Embryonic facial prominence (tissue), 1 donor: Measurements from ENCODE around the gene CHMP4A.

ENCODE experiments used
- DNase-seq: peaks from one replicate; pipeline ENCODE4 v3.0.0-alpha.2; 2016; ENCODE audit errors: extremely low spot score

The CHMP4A gene

DNA sequence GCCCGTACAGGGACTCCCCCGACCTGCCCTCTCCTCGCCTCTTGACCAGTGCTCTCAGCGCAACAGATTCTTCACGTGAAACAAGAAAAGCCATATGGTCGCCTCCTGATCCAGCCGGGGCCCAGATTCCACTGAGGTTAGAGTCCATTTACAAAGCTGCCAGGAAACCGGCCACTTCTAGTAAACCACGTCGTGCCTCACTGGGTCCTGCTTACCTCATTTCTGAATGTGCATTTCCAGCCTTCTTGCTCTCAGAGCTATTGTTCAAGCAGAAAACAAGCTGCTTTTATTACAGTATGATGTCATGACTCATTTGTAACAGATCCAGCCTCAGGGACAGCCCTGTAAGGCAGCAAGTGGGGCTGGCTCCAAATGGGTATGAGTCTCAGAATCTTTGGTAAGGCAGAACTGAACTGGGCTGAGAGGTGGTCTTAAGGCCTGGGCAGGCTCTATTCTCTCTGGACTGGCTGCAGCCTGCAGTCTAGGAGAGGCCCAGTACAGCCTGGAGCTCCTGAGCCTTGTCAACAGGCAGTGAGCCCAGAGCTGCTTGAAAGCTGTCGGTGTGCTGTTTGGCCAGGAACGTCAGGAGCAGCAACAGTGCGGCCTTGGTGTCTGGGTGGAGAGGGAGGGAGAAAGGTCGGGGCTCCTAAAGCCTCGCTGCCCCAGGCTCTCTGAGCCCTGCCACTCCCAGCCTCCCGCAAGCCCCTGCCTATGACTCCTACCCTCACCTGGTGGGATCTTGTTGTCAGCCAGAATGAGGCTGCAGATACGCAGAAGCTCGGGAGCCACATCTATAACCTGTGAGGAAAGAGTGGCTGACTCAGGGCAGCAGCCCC is 33.1 kb downstream of the CHMP4A start:
- DNase-seq = no peak

DNA sequence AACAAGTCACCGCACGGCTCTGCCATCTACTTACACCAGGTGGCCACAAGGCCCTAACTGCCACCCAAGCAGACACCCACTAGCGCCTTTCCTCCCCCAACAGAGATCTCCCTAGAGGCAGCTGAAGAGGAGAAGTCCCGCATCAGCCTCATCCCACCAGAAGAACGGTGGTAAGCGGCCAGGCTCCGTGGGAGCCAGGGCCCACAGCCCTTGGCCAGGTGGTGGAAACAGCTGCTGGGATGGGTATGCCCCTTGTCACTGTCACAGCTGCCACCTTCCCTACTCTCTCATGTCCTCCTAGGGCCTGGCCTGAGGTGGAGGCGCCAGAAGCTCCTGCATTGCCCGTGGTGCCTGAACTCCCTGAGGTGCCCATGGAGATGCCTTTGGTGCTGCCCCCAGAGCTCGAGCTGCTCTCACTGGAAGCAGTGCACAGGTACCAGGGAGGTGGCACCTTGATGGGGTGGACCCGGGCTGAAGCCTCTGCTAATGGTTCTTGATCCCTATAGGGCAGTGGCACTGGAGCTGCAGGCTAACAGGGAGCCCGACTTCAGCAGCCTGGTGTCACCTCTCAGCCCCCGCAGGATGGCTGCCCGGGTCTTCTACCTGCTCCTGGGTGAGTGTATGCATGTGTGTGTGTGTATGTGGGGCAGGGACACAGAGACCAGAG is 33.9 kb downstream of the CHMP4A start:
- DNase-seq = no peak

DNA sequence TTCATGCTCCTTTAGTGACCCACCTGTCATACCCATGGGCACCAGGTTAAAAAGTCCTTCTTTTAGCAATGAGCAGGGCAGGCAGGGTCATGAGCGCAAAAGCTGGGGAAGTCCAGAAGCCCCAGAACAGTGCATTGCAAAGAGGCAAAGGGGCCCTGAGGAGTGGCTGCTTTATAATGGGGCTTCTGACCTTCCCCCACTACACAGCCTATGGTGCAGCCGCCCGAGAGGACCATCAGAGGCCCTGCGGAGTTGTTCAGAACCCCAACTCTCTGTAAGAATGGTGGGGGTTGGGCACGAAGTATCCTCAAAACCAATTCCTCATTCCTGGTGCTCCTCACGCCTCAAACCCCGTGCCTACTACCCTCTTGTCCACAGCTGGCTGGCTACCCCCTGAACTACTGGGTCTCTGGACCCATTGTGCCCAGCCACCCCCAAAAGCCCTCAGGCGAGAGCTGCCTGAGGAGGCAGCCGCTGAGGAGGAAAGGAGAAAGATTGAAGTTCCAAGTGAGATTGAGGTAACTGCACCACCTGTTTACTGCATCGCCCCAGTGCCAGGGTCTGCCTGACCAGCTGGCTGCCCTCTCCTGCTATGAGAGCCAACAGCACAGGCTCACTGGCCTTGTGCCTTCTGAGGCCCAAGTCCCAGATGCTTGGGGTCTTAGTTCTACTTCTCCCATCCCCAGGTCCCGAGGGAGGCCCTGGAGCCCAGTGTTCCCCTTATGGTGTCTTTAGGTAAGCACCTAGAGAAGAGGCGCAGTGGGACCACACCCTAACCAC is 34.7 kb downstream of the CHMP4A start:
- no peak for DNase-seq

DNA sequence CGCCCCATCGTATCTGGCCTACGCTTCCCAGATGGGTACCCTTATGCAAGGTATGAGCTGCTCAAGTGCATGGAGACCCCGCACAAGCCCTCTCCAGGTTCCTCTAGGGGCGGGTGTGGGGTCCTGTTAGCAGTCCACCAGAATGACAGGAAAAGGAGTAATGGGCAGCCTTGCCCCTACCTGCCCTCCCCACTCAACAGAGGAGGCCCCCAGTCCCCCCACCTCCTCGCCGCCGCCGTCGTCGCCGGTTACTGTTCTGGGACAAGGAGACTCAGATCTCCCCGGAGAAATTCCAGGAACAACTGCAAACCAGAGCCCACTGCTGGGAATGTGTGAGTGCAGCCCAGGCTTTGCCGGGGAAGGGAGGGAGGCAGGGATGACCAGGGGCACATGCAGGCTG is 35.4 kb downstream of the CHMP4A start:
- no peak for DNase-seq

DNA sequence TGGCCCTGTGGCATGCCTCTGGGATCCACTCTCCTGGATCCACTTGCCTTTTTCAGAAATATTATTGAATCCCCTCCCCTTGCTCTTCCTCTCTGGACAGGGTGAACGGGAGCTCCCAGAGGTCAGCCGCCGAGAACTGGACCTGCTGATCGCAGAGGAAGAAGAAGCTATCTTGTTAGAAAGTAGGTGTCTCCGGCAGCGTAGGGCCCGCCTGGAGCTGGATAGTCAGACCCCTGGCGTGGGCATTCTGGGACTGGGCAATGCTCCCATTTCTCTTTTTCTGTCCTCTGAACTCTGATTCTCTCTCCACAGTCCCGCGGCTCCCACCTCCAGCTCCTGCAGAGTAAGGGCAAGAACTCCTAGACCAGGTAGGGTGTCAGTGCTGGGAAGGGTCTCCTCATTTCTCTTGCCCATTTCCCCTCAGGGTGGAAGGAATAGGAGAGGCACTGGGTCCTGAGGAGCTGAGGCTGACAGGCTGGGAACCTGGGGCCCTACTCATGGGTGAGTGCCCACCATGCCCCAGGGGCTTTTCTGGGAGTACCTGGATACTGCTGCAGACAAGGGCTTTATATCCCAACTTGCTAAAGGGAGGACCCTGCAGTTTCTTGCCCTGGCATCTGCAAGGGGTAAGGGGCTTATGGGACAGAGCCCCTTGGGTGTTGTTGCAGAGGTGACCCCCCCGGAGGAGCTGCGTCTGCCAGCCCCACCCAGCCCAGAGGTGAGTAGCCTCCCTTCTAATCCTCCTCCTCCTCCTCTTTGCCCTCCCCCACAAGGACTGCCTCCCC is 36.1 kb downstream of the CHMP4A start:
- no peak for DNase-seq

DNA sequence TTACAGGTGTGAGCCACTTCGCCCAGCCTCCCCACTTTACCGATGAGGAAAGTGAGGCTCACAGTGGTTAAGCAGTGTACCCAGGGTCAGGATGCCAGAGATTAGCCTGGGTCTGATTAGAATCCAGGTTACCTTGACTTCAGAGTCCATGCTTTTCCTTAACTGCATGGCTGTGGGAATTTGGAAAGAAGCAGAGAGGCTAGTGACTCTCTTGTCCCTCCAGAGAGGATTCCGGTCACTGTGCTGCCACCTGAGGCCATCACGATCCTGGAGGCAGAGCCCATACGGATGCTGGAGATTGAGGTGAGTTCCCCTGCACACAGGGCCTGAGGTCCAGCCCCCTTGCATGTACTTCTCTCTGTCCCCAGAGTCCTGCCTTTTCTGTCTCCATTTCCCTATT is 36.7 kb downstream of the CHMP4A start:
- no peak for DNase-seq

DNA sequence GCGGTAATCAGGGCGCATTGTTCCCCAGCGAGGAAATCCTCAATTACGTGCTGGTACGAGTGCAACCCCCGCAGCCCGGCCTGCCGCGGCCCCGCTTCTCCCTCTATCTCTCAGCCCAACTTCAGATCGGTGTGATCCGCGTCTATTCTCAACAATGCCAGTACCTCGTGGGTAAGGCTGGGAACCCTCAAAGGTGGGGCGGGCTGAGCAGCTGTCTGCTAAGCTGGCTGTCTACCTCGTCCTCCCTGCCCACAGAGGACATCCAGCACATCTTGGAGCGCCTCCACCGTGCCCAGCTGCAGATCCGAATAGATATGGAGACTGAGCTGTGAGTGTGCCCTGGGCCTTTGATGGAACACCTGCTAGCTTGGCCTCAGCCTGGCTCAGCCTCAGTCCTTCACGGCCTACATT is 40.4 kb downstream of the CHMP4A start:
- DNase-seq = no peak

DNA sequence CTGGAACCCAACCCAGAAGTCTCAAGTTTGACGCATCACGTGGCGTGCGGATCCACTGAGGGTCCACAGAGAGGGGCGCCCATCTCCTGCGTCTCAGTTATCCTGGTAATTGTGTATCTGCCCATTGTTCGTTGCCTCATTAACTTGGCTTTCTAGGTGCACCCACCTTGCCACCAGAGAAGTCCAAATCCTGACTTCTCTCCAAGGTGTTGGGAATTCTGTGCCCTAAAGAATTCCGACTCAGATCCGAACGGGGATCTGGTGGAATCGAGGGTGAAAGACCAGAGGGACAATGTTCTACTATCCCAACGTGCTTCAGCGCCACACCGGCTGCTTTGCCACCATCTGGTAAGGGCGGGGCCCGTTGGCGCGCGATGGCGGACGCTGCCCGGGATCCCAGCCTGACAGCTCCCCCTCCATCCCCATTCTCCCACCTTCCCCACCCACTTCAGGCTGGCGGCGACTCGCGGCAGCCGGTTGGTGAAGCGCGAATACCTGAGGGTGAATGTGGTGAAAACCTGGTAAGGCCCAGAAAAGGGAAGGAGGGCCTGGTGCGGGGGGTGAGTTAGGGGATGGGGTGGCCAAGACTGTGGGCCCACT is 40.9 kb downstream of the CHMP4A start:
- DNase-seq = no peak

DNA sequence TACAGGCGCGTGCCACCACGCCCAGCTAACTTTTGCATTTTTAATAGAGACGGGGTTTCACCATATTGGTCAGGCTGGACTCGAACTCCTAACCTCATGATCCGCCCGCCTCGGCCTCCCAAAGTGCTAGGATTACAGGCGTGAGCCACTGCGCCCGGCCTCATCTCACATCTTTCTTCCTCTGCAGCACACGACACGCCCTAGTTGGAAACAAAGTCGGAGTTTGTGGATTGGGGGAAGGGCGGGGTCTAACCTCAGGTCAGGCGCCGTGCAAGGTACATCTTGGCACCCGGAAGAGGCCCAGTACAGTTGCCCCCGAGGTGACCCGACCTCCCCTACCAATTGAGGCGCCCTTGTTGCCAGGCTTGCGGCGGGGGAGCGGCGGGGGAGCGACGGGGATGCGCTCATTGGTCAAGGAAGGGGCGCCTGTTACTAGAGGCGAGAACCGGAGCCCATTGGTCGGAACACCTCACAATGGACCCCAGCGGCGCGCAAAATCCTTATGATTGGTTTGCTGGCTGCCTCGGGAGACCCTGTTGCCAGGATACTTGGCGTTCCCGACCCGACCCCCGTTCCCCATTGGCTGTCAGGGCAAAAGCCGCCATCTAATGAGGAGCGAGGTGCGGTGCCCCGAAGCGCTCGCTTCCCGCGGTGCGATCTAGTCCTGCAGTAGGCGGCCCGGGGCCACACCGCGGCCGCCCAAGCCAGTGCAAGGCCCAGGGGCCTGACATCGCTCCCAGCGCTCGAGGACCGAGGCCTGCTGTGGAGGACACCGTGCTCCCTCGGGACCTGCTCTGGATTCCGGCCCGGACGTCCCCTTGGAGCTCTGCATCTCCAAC is 41.6 kb downstream of the CHMP4A start, which contains the start of gene REC8:
Gene REC8, plus strand, starts transcription at position 659 of the 839 bp plus-strand sequence. CDS start 473 bp downstream, outside the sequence.
- peak; percentile 85 for DNase-seq

DNA sequence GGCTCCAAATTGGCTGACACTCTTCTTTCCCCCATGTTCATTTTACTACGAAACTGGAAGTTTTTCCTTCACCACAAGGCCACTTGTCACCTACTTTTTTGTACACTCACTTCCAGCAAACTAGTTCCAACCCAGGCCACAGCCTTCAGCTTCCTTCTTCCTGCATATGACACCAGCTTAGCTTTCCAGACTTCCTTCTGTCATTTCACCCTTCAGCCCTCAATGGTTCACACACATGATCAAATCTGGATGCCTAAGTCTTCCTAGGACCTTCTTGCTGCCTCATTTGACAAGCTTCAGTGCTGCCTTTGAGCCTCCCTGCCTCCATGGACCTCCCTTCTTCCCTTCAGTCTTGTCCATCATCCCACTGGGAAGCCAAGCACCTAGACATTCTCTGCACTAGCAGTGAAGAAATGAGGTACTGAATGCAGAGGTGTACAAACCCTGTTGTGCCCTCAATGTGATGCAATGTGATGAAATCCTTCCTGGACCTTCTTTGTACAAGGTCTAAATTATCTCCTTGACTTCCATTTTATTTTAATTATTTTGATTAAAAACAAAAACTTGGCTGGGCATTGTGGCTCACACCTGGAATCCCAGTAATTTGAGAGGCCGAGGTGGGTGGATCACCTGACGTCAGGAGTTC is 45.7 kb downstream of the CHMP4A start:
- no peak for DNase-seq

DNA sequence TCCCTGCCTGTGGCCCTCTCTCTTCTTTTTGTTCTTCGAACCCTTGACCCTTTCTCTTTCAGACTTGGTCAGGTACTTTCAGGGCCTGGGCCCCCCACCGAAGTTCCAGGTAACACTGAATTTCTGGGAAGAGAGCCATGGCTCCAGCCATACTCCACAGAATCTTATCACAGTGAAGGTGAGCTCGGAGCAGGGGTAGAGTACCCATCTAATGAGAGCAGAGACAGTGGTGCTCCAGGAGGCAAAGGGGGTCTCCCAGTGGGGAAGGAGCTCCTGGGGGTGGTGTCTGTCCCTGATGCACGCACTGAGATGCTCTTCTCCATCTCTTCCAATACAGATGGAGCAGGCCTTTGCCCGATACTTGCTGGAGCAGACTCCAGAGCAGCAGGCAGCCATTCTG is 47.5 kb downstream of the CHMP4A start:
- no peak for DNase-seq

DNA sequence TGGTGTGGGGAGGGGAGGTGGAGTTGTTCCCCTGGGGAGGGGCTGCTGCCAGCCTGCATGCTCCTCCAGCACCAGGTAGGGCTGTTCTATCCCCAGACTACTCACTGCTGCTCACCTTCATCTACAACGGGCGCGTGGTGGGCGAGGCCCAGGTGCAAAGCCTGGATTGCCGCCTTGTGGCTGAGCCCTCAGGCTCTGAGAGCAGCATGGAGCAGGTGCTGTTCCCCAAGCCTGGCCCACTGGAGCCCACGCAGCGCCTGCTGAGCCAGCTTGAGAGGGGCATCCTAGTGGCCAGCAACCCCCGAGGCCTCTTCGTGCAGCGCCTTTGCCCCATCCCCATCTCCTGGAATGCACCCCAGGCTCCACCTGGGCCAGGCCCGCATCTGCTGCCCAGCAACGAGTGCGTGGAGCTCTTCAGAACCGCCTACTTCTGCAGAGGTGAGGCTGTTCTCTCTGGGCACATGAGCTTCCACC is 48.7 kb downstream of the CHMP4A start:
- no peak for DNase-seq

DNA sequence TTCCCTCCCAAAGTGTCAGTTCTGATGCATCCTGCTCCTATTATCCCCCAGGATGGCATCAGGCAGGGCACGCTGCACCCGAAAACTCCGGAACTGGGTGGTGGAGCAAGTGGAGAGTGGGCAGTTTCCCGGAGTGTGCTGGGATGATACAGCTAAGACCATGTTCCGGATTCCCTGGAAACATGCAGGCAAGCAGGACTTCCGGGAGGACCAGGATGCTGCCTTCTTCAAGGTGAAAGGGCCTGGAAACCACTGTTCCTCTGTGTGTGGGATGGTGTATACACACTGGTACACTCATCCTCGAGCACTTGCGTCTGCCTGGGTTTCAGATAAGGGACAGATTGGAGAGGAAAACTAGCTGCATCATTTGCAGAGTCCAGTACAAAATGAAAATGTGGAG is 51.2 kb downstream of the CHMP4A start:
- DNase-seq = no peak

DNA sequence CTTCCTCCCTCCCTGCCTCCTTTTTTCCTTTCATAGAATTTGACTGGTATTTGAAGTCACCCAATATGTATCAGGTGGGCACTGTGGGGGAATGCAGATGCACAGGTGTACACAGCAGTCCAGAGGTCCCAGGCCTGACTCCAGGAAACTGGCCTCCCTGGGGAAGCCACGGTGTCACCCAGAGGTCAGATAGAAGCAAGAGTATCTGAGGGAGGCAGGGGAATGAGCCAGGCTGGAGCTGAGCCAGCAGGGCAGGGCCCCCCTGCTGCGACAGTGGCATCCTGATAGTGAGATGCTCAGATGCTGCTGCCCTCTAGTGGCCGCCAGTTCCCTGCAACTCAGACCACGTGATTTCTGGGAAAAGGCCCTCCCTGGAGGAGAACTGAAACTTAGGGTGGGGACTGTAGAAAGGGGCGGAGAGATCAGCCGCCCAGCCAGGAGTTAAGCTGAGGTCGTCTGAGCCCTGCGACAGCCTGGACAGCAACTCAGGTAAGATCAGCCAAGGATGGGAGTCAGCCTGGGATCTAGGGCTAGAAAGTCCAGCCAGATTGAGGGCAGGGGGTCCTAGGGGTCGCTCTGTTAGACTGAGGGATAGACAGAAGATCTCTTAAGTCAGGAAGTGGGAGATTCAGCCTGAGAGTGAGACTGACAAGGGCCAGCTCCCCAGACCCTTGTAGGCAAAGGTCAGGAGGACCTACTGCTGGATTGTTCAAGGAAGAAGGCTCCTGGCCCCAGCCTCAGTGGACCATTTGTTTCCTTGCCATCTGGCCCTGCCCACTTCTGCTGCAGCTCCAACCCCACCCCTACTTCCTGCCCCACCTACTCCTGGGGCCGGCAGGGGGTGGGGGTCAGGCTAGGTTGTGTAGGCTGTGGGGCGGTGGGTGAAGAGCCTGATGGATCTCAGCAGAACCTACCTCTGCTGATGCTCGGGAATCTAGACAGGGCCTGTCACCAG is 52.2 kb downstream of the CHMP4A start, which contains the start of gene IRF9:
Gene IRF9, plus strand, starts transcription at position 416 of the 955 bp plus-strand sequence. CDS start 880 bp downstream, outside the sequence.
- DNase-seq = peak; percentile 89

DNA sequence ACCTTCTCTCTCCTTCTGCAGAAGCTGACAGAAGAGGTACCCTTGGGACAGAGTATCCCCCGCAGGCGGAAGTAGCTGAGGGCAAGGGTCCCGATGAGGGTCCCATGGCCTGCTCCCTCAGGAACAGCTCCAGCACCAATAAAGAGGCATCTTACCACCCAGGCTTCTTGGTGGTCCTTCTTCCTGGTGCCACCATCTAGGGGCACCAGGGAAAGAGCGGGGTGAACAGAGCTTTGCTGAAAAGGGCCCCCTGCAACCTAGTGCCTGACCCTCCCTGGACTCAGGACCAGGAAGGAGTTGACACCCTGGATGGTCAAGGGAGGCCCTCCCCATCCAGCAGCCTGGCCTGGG is 52.8 kb downstream of the CHMP4A start:
- no peak for DNase-seq

DNA sequence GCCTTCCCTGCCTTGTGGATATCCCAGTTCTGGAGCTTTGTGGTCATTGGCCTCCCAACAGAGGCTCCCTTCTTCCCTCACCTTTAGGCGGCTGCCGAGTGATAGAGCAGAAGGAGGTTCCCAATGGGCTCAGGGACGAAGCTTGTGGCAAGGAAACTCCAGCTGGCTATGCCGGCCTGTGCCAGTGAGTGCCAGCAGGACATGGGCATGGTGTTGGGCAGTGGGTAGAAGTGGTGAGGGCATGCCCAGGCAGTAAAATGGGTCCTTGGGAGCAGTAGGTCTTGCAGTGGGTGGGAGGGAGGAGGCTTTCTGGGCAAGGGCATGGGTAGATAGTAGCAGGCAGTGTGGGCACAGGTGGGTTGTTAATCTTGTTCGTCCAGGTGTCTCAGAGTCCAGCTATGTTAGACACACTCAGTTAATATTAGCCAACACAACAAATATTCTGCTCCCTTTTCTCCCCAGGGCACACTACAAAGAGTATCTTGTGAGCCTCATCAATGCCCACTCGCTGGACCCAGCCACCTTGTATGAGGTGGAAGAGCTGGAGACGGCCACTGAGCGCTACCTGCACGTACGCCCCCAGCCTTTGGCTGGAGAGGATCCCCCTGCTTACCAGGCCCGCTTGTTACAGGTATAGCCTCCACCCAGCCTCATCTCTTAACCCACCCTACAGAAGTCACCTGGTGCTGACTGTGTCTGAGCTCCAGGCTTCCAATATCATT is 53.4 kb downstream of the CHMP4A start:
- no peak for DNase-seq
